Activated naive CD4-positive, alpha-beta T cell treated with anti-CD3 and anti-CD28 coated beads, Interleukin-2, amount 50 U/mL, for 72 hours (primary cell): Measurements from ENCODE around the gene TNIP1. TPM values are rescaled to one million over a fixed set of nuclear protein-coding genes. Genes with fewer than 3 reads are reported as not detected.
A peak's percentile ranks its signal among the peaks of the same experiment; 100 is the strongest.

Experiments used
- ATAC-seq, 2 donors: fragments of 150-1000 bp; cut with Tn5 transposase; 2 replicates each; pipeline ENCODE4 v1.10.0; 2021; ENCODE audit warnings: mild to moderate bottlenecking in 2 of 2, moderate library complexity in 2 of 2
- DNase-seq, 2 donors: peaks; one replicate each; pipeline ENCODE4 v3.0.0; 2021 to 2022; ENCODE audit warnings: low spot score in 2 of 2
- H3K27ac Mint-ChIP-seq, 2 donors: one replicate each; pipeline ENCODE4 v1.8.0; 2022; ENCODE audit warnings: mild to moderate bottlenecking in 2 of 2, mixed read lengths in 2 of 2
- H3K36me3 Mint-ChIP-seq, 2 donors: one replicate each; pipeline ENCODE4 v1.8.0; 2022; ENCODE audit warnings: mixed read lengths in 2 of 2
- H3K9me3 Mint-ChIP-seq, 2 donors: one replicate each; pipeline ENCODE4 v1.8.0; 2022; ENCODE audit warnings: mixed read lengths in 2 of 2
- total RNA-seq, 2 donors: library from RNA; stranded (reverse); gene quantifications; one replicate each; pipeline ENCODE4 v1.2.3, GENCODE V29; 2022

TNIP1 gene
- total RNA-seq, 2 donors from 2014 or later, result 221 to 276 TPM

DNA sequence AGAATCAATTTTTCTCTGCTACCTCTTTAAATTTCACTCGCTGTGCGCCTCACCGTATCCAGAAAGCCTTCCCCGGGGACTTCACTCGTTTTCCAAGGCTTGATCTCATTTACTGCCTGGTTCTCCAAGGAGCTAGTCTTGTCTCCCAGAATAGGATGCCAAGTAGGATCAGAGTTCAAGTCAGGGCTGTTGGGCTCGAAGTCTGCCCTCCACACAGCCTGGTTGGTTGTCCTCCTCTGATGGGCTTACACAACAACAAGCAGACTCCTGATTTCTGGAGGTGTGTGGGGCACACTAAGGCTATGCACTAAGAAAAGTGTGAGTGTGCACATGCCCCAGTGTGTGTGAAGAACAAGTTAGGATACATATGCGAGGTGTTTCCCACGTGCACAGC, 14.0 kb upstream of the TNIP1 start:
- Mint-ChIP-seq H3K36me3 (peaks cover 8 to 13% of the 10 kb centered on the region in 2 donors), H3K27ac (peak overlapping the region; percentile 83 to 88), H3K9me3 (no peaks in the 10 kb centered on the region)
- DNase-seq, result no peak
- ATAC-seq, result no peak

DNA sequence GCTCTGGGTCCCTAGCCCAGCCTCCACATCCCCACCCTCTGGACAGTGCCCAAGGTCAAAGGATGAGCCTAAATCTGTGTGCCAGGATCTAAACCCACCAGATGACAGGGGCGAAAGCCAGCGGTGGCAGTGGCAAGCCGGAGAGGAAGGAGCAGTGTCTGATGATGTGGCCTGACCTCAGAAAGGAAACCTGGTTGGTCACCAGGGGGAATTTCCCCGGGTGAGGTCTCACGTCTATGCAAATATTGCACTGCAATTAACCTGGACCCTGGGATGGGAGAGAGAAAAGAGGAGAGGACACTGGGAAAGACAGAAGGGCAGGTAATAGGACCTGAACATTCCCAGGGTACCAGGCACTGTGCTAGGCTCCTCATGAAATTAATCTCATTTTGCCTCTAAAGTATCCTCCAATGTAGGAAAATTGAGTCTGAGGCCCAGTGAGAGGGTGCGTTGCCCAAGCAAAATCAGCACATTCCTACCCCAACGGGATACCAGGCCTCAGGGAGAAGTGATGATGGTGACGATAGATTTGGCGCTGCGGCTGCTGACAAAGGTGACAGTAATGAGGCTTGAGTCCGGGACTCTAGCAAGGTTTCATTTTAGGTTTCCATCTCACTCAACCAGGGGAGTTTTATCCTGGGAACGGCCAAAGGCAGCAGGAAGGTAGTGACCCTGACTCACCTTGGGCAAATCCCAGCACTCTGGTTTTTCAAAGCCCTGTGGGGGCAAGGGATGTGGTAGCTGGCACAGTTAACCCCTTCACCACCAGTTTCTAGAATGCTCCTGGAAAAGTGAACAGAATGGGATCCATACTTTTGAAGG, 13.4 kb upstream of the TNIP1 start:
- Mint-ChIP-seq H3K27ac (peak overlapping the region; percentile 83 to 91), H3K36me3 (peaks cover 4 to 7% of the 10 kb centered on the region in 2 donors), H3K9me3 (no peaks in the 10 kb centered on the region)
- ATAC-seq (peak; percentile 67 to 79), DNase-seq (peak; percentile 61 to 87)

DNA sequence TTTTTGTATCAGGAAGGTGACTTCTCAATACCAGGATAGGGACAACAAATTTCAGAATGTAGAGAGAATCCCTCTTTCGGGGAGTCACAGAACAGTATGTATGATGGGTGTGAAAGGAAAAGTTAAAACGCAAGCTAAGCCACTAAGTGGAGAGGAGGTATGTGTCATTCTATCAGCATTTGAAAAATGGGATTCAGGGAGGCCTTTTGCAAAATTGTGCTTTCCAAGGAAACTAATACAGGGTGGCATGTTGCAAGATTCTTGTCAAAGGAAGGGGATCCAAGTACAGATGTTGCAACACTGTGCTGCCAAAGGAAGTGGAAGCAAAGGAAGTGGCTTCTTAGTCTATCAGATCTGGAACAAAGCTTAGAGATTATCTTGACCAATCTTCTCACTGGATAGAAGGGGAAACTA, 12.6 kb upstream of the TNIP1 start:
- Mint-ChIP-seq H3K27ac (peak overlapping the region; percentile 83 to 91), H3K9me3 (no peaks in the 10 kb centered on the region), H3K36me3 (peaks cover 4 to 7% of the 10 kb centered on the region in 2 donors)
- peak in 1 of 2 donors; percentile 25 for ATAC-seq
- no peak for DNase-seq

GRCh38 chr5:151092762-151093161, 11.9 kb upstream of the TNIP1 start:
- peak in 1 of 2 donors; percentile 6 for ATAC-seq
- DNase-seq, result no peak
- Mint-ChIP-seq H3K27ac (peak overlapping the region in 1 of 2 donors; percentile 83), H3K36me3 (peaks cover 4 to 7% of the 10 kb centered on the region in 2 donors), H3K9me3 (no peaks in the 10 kb centered on the region)

- H3K9me3 Mint-ChIP-seq, result no peaks in the 10 kb centered on the region
- no peak overlapping the region for H3K27ac Mint-ChIP-seq
- ATAC-seq (no peak), DNase-seq (no peak)
- peaks cover 10 to 12% of the 10 kb centered on the region in 2 donors for H3K36me3 Mint-ChIP-seq
These were observed 8.9 kb upstream of the TNIP1 start for GRCh38 chr5:151089726-151090125.

DNA sequence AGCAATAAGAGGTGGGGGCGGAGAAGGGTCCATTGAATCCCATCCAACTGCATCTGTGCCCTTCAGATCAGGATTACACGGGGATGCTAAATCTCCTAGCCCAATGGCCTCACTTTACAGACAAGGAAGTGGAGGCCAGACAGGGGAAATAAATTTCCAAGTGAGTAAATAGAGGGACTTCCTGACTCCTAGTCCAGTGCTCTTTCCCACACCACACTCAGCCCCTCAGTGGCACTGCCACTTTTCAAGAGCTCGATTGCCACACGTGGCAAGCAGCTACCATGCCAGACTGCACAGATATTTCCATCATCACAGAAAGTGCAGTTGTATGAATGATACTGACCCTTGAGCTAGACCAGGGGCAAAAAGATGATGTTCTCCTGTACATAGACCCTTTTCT, 8.2 kb upstream of the TNIP1 start:
- no peak for DNase-seq
- no peak for ATAC-seq
- Mint-ChIP-seq H3K9me3 (no peaks in the 10 kb centered on the region), H3K27ac (no peak overlapping the region), H3K36me3 (peaks cover 10 to 12% of the 10 kb centered on the region in 2 donors)

- Mint-ChIP-seq H3K36me3 (peaks cover 15 to 17% of the 10 kb centered on the region in 2 donors), H3K9me3 (no peaks in the 10 kb centered on the region), H3K27ac (peak overlapping the region in 1 of 2 donors; percentile 62)
- no peak for ATAC-seq
- DNase-seq, result no peak
These were observed 6.7 kb upstream of the TNIP1 start for GRCh38 chr5:151087486-151087885.

GRCh38 chr5:151086905-151087360, 6.1 kb upstream of the TNIP1 start:
- Mint-ChIP-seq H3K27ac (peak overlapping the region; percentile 18 to 83), H3K9me3 (no peaks in the 10 kb centered on the region), H3K36me3 (peaks cover 16 to 20% of the 10 kb centered on the region in 2 donors)
- peak; percentile 70 to 71 for DNase-seq
- peak; percentile 81 to 86 for ATAC-seq

GRCh38 chr5:151086192-151086869, 5.5 kb upstream of the TNIP1 start:
- DNase-seq, result no peak
- ATAC-seq, result no peak
- Mint-ChIP-seq H3K27ac (peak overlapping the region; percentile 18 to 90), H3K36me3 (peaks cover 12 to 15% of the 10 kb centered on the region in 2 donors), H3K9me3 (no peaks in the 10 kb centered on the region)

GRCh38 chr5:151085517-151086041, 4.7 kb upstream of the TNIP1 start:
- ATAC-seq (no peak), DNase-seq (no peak)
- H3K9me3 Mint-ChIP-seq, result no peaks in the 10 kb centered on the region
- peaks cover 12 to 15% of the 10 kb centered on the region in 2 donors for H3K36me3 Mint-ChIP-seq
- H3K27ac Mint-ChIP-seq, result peak overlapping the region; percentile 18 to 90

- Mint-ChIP-seq H3K9me3 (no peaks in the 10 kb centered on the region), H3K36me3 (peaks cover 20 to 23% of the 10 kb centered on the region in 2 donors), H3K27ac (no peak overlapping the region)
- no peak for ATAC-seq
- no peak for DNase-seq
These were observed 3.5 kb upstream of the TNIP1 start for GRCh38 chr5:151084363-151084762.

- H3K27ac Mint-ChIP-seq, result peak overlapping the region; percentile 38 to 77
- H3K9me3 Mint-ChIP-seq, result no peaks in the 10 kb centered on the region
- DNase-seq (peak; percentile 52 to 78), ATAC-seq (peak; percentile 30 to 45)
- peaks cover 26 to 28% of the 10 kb centered on the region in 2 donors for H3K36me3 Mint-ChIP-seq
These were observed 2.3 kb upstream of the TNIP1 start for GRCh38 chr5:151083081-151083676.

GRCh38 chr5:151082282-151082902, 1.6 kb upstream of the TNIP1 start:
- Mint-ChIP-seq H3K9me3 (no peaks in the 10 kb centered on the region), H3K36me3 (peaks cover 34 to 36% of the 10 kb centered on the region in 2 donors), H3K27ac (peak overlapping the region; percentile 76 to 77)
- DNase-seq (no peak), ATAC-seq (no peak)

DNA sequence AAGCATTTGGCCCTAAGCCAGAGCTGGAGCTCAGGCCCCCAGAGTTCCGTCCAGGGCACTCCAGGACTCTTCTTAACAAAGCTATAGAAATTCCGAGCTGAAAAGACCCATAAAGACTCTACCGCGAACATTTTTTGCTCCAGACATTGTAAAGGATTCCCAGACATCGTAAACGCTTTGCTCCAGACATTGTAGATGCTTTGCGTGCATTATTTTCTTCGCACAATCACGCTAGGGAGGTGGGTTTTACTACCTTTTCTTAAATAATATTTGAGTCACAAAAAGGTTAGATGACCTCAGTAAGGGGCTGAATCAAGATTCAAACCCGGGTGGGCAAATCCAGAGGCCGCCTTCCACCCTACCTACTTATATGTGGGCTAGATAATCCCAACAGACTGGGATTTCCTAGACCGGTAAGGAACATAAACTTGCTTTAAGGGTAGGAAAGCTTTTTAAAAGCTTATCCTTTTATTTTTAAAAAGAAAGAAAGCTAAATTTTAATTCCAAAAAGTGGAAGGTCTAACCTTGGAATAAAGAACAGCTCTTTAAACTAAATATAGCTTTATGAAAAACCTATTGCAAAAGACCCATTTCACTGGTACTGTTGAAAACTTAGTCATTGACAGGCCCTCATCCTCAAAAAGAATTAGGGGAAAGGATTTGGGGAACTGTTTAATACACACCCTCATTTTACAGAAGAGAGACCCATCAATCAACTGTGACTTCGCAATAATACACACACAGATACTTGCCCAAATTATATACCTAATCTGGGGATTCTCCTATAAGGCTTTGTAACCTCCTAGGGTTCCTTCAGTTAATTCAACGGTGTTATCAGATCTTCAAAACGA, 822 bp upstream of the TNIP1 start:
- Mint-ChIP-seq H3K27ac (peak overlapping the region; percentile 89 to 93), H3K36me3 (peaks cover 42% of the 10 kb centered on the region in 2 donors), H3K9me3 (no peaks in the 10 kb centered on the region)
- ATAC-seq (no peak), DNase-seq (no peak)

- DNase-seq (no peak), ATAC-seq (peak in 1 of 2 donors; percentile 18)
- H3K27ac Mint-ChIP-seq, result peak overlapping the region; percentile 32 to 89
- H3K9me3 Mint-ChIP-seq, result no peaks in the 10 kb centered on the region
- peaks cover 51 to 52% of the 10 kb centered on the region in 2 donors for H3K36me3 Mint-ChIP-seq
These were observed 809 bp downstream of the TNIP1 start for GRCh38 chr5:151079838-151080612.
